A673 (cell line): ENCODE data around the gene DMRT2. TPM values are rescaled to one million over a fixed set of nuclear protein-coding genes. Genes with fewer than 3 reads are reported as not detected.

ENCODE experiments used
- BruUV-seq: library from RNA; stranded (reverse); fragments of 400-500 nt; replicated peaks from 2 replicates; lab custom pipeline; 2021; lab: Mats Ljungman, UMichigan
- CTCF ChIA-PET: fragments of 300-600 bp; sonication (Branson Sonifier 250); formaldehyde crosslinking; loops from one replicate; lab custom pipeline; 2022; ENCODE audit warnings: antibody characterized with exemption; lab: Charles Lee
- POLR2A ChIA-PET: fragments of 300-600 bp; sonication (Branson Sonifier 250); formaldehyde crosslinking; loops from one replicate; lab custom pipeline; 2022; ENCODE audit warnings: antibody characterized with exemption; ENCODE audit not compliant: low non-redundant PET; lab: Charles Lee
- DNase-seq: peaks from one replicate; pipeline ENCODE4 v3.0.0-alpha.2; 2015; ENCODE audit warnings: low spot score
- H3K27ac ChIP-seq: fragments of 200-600 bp; sonication (generic); 2 replicates; pipeline ENCODE4 v1.5.1; 2016; ENCODE audit warnings: mixed run types, low read depth, mild to moderate bottlenecking, mixed read lengths, antibody characterized with exemption, low read length; ENCODE audit not compliant: poor library complexity, severe bottlenecking
- H3K27me3 ChIP-seq: fragments of 200-600 bp; sonication (generic); replicated peaks from 2 replicates; pipeline ENCODE4 v1.6.1; 2017; ENCODE audit warnings: mixed run types, low read depth, mild to moderate bottlenecking, mixed read lengths, antibody characterized with exemption, low read length; ENCODE audit not compliant: insufficient read depth, poor library complexity
- H3K36me3 ChIP-seq: fragments of 200-600 bp; sonication (generic); 2 replicates; pipeline ENCODE4 v1.6.1; 2016; ENCODE audit warnings: mixed run types, mild to moderate bottlenecking, mixed read lengths, antibody characterized with exemption, low read length; ENCODE audit not compliant: insufficient read depth, poor library complexity, severe bottlenecking
- H3K4me1 ChIP-seq: fragments of 200-600 bp; sonication (generic); 2 replicates; pipeline ENCODE4 v1.6.1; 2017; ENCODE audit warnings: mixed run types, mild to moderate bottlenecking, mixed read lengths, antibody characterized with exemption, low read length; ENCODE audit not compliant: insufficient read depth, poor library complexity, severe bottlenecking
- H3K4me3 ChIP-seq: fragments of 200-600 bp; sonication (generic); 2 replicates; pipeline ENCODE4 v1.5.1; 2016; ENCODE audit warnings: low read depth, mixed run types, mild to moderate bottlenecking, mixed read lengths, low read length; ENCODE audit not compliant: poor library complexity, severe bottlenecking
- H3K9me3 ChIP-seq: fragments of 200-600 bp; sonication (generic); 2 replicates; pipeline ENCODE4 v1.6.1; 2016; ENCODE audit warnings: mixed run types, low read depth, mild to moderate bottlenecking, mixed read lengths, antibody characterized with exemption, low read length; ENCODE audit not compliant: poor library complexity, severe bottlenecking
- EZH2 ChIP-seq: fragments of 200-600 bp; sonication (generic); IDR thresholded peaks from 2 replicates; pipeline ENCODE4 v1.6.1; 2017; ENCODE audit warnings: borderline replicate concordance, low read depth, mild to moderate bottlenecking, mixed read lengths, antibody characterized with exemption, low read length; ENCODE audit not compliant: poor library complexity, severe bottlenecking
- intact Hi-C: fragments of 100-400 bp; cut with micrococcal nuclease; formaldehyde crosslinking; loops from one replicate; pipeline ENCODE4 v1.10.0; 2022; ENCODE audit not compliant: unreplicated experiment
- total RNA-seq: library from RNA; stranded (reverse); gene quantifications from 2 replicates; pipeline ENCODE4 v1.2.3, GENCODE V29; 2021
- TF ChIP-seq, protein P1 (sequence below): fragments of 300-800, 200-600 bp; sonication (generic); conservative IDR thresholded peaks from 2 replicates; pipeline ENCODE4 v1.5.1; 2017; ENCODE audit warnings: low read depth, mild to moderate bottlenecking, antibody characterized with exemption, low read length, moderate library complexity, mixed read lengths

The DMRT2 gene
- total RNA-seq, 1 experiment from 2014 or later = not detected

DNA sequence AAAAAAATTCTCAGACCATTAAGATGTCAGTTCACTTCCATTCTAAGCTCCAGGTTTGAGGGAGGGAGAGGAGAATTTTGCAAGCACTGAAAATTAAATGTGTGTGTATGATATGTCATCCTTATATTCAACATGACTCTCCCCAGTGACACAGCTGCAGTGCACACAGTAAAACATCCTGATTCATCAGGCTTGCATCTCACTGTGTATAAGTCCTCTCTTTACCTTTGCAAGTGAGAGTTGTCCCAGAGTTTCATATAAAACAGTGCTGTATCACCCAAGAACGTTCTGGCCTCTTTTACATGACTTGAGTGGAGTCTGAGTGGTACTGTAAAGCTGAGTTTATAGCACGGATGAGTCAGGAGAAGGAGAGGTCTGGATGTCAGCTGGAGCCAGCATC is 50.0 kb downstream of the DMRT2 start:
- DNase-seq = no peak
- Histone ChIP-seq H3K27ac (no peak overlapping the region), H3K27me3 (peaks cover 3% of the 10 kb centered on the region), H3K4me3 (no peak overlapping the region), H3K4me1 (no peaks in the 10 kb centered on the region), H3K36me3 (no peaks in the 10 kb centered on the region), H3K9me3 (no peaks in the 10 kb centered on the region)
- intact Hi-C loops = no loop called here
- ChIA-PET CTCF (no interaction called here), POLR2A (no interaction called here)
- TF ChIP-seq, protein P1, sequence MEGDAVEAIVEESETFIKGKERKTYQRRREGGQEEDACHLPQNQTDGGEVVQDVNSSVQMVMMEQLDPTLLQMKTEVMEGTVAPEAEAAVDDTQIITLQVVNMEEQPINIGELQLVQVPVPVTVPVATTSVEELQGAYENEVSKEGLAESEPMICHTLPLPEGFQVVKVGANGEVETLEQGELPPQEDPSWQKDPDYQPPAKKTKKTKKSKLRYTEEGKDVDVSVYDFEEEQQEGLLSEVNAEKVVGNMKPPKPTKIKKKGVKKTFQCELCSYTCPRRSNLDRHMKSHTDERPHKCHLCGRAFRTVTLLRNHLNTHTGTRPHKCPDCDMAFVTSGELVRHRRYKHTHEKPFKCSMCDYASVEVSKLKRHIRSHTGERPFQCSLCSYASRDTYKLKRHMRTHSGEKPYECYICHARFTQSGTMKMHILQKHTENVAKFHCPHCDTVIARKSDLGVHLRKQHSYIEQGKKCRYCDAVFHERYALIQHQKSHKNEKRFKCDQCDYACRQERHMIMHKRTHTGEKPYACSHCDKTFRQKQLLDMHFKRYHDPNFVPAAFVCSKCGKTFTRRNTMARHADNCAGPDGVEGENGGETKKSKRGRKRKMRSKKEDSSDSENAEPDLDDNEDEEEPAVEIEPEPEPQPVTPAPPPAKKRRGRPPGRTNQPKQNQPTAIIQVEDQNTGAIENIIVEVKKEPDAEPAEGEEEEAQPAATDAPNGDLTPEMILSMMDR = no peak
- TF ChIP-seq EZH2 = no peak
- BruUV-seq = no TSS peak

DNA sequence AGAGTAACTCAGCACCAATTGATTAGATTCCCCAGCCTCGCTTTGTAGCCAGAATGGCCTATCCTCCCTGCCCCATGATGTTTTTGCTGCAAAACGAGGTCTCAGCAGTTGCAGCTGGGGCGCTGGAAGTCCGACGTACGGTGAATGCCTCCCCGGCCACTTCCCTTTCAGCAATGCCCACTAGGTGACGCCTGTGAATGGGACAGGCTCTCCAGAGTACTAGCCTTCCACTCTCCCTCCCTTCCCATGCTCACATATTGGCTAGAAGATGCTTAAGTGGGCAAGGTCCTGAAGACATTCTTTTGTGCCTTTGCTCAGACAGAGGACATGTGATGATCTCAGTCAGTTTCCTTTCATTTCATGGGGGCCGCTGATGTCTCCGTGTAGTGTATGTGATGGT is 50.8 kb downstream of the DMRT2 start:
- Histone ChIP-seq H3K27ac (no peak overlapping the region), H3K36me3 (no peaks in the 10 kb centered on the region), H3K4me1 (no peaks in the 10 kb centered on the region), H3K9me3 (no peaks in the 10 kb centered on the region), H3K4me3 (no peak overlapping the region), H3K27me3 (peaks cover 3% of the 10 kb centered on the region)
- no peak for TF ChIP-seq EZH2
- TF ChIP-seq, protein P1 = peak; percentile 45
- ChIA-PET POLR2A (no interaction called here), CTCF (no interaction called here)
- intact Hi-C loops = no loop called here
- BruUV-seq = no TSS peak
- peak; percentile 23 for DNase-seq

DNA sequence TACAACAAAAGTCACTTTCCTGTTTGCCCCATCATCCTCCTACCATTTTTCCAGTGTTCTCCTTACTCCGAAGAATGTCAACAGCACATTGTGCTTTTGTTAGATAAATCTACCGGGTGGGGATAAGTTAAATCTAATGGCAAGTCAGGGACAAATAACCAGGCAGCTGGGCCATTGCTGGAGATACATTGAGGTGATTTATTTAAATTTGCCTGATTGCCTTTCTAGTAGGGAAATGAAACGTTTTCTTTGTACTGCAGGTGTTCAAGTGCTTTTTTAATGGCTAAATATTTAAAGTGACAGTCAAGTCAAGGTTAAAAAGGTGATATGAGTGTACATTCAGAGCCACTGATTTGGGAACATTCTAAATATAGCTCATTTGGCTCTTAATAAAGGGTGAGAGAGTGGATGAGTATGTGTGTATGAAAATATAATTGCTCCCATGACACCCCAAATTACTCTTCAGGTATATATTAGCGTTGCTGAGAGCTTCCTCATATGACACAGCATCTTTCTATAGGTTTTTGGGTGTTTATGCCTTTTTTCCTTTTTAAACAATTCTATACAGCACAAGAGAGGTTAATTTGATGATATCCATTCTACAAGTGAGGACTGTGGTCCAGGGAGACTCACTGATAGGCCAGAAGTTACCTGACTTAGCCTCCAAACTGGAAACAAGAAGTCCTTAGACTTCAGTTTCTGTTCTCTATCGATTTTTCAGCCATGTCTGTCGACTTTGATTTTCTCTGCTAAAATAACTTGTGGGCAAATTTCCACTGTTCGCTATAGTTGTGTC is 51.9 kb downstream of the DMRT2 start:
- H3K27ac ChIP-seq = no peak overlapping the region
- H3K4me3 ChIP-seq = no peak overlapping the region
- intact Hi-C loops = no loop called here
- no TSS peak for BruUV-seq
- H3K4me1 ChIP-seq = no peaks in the 10 kb centered on the region
- POLR2A ChIA-PET = no interaction called here
- H3K36me3 ChIP-seq = no peaks in the 10 kb centered on the region
- no peak for DNase-seq
- TF ChIP-seq, protein P1 = no peak
- TF ChIP-seq EZH2 = no peak
- no peaks in the 10 kb centered on the region for H3K9me3 ChIP-seq
- H3K27me3 ChIP-seq = peaks cover 3% of the 10 kb centered on the region
- CTCF ChIA-PET = no interaction called here
